CD14-positive monocyte (primary cell): ENCODE results near the gene PNISR. TPM values are rescaled to one million over a fixed set of nuclear protein-coding genes. Genes with fewer than 3 reads are reported as not detected.
A peak's percentile ranks its signal among the peaks of the same experiment; 100 is the strongest.

Experiments used
- DNase-seq, 3 donors: peaks; one replicate each; pipeline ENCODE4 v3.0.0-alpha.2; 2011 to 2022
- H2AFZ ChIP-seq: 2 replicates; pipeline ENCODE4 v1.6.0; 2012; ENCODE audit warnings: mild to moderate bottlenecking, low read depth, low read length, inconsistent platforms; ENCODE audit not compliant: insufficient read depth, poor library complexity, severe bottlenecking
- H3K27ac ChIP-seq, 2 donors: 1 replicate in 1 of 2; 2 replicates in 1 of 2; pipeline ENCODE4 v1.5.1; 2012 to 2013; ENCODE audit warnings: low read length in 2 of 2, control low read depth in 1 of 2, inconsistent platforms in 1 of 2, low read depth in 1 of 2, mild to moderate bottlenecking in 1 of 2
- H3K27me3 ChIP-seq, 2 donors: one replicate each; pipeline versions ENCODE4 v1.6.0 to v1.6.1; 2011 to 2013; ENCODE audit warnings: low read length in 2 of 2; ENCODE audit not compliant: control insufficient read depth in 2 of 2, insufficient read depth in 2 of 2
- H3K36me3 ChIP-seq, 2 donors: replicated peaks in 1 of 2; 1 replicate in 1 of 2; 2 replicates in 1 of 2; pipeline versions ENCODE4 v1.5.1 to v1.6.1; 2012 to 2013; ENCODE audit warnings: low read length in 2 of 2, control low read depth in 1 of 2, inconsistent platforms in 1 of 2, mild to moderate bottlenecking in 1 of 2; ENCODE audit not compliant: insufficient read depth in 2 of 2, control insufficient read depth in 1 of 2
- H3K4me1 ChIP-seq, 2 donors: 1 replicate in 1 of 2; 2 replicates in 1 of 2; pipeline versions ENCODE4 v1.5.1 to v1.6.1; 2012 to 2013; ENCODE audit warnings: low read length in 2 of 2, control low read depth in 1 of 2, inconsistent platforms in 1 of 2, mild to moderate bottlenecking in 1 of 2, moderate library complexity in 1 of 2; ENCODE audit not compliant: insufficient read depth in 2 of 2, control insufficient read depth in 1 of 2
- H3K4me2 ChIP-seq: replicated peaks from 2 replicates; pipeline ENCODE3; 2012; ENCODE audit warnings: low read length, moderate library complexity, mild to moderate bottlenecking; ENCODE audit not compliant: poor library complexity, severe bottlenecking; ENCODE audit errors: extremely low read depth
- H3K4me3 ChIP-seq, 3 experiments: fragments of 200-600 bp in 1 of 3; sonication (generic) in 1 of 3; replicated peaks in 1 of 3; 1 replicate in 2 of 3; 2 replicates in 1 of 3; pipeline ENCODE4 v1.5.1; 2011 to 2013; ENCODE audit warnings: low read length in 3 of 3, mild to moderate bottlenecking in 3 of 3, control low read depth in 2 of 3, low read depth in 2 of 3, inconsistent platforms in 1 of 3, moderate library complexity in 1 of 3
- H3K79me2 ChIP-seq: 2 replicates; pipeline ENCODE4 v1.6.0; 2012; ENCODE audit warnings: mild to moderate bottlenecking, control low read depth, inconsistent platforms, low read length, moderate library complexity; ENCODE audit not compliant: insufficient read depth
- H3K9ac ChIP-seq: 2 replicates; pipeline ENCODE4 v1.6.0; 2017; ENCODE audit warnings: low read length, mild to moderate bottlenecking; ENCODE audit not compliant: insufficient read depth, poor library complexity, severe bottlenecking
- H3K9me3 ChIP-seq, 2 donors: replicated peaks in 1 of 2; 1 replicate in 1 of 2; 2 replicates in 1 of 2; pipeline versions ENCODE4 v1.5.1 to v1.6.1; 2012 to 2013; ENCODE audit warnings: low read length in 2 of 2, control low read depth in 1 of 2; ENCODE audit not compliant: control insufficient read depth in 1 of 2, insufficient read depth in 1 of 2
- H4K20me1 ChIP-seq: 2 replicates; pipeline ENCODE4 v1.6.0; 2012; ENCODE audit warnings: mild to moderate bottlenecking, low read length, control low read depth, moderate library complexity; ENCODE audit not compliant: insufficient read depth
- H3K27ac Mint-ChIP-seq, 7 donors: one replicate each; pipeline ENCODE4 v1.8.0; 2020; ENCODE audit warnings: mild to moderate bottlenecking in 7 of 7, mixed read lengths in 7 of 7, moderate library complexity in 6 of 7, inconsistent platforms in 2 of 7
- H3K27me3 Mint-ChIP-seq, 3 donors: one replicate each; pipeline ENCODE4 v1.8.0; 2021 to 2022; ENCODE audit warnings: low read depth in 3 of 3, mild to moderate bottlenecking in 3 of 3, mixed read lengths in 3 of 3, moderate library complexity in 3 of 3, inconsistent platforms in 1 of 3
- H3K36me3 Mint-ChIP-seq, 2 donors: one replicate each; pipeline ENCODE4 v1.8.0; 2020; ENCODE audit warnings: mixed read lengths in 2 of 2, inconsistent platforms in 1 of 2, mild to moderate bottlenecking in 1 of 2
- H3K4me1 Mint-ChIP-seq: one replicate; pipeline ENCODE4 v1.8.0; 2020; ENCODE audit warnings: mild to moderate bottlenecking, mixed read lengths
- H3K4me3 Mint-ChIP-seq, 2 donors: one replicate each; pipeline ENCODE4 v1.8.0; 2020; ENCODE audit warnings: mild to moderate bottlenecking in 2 of 2, mixed read lengths in 2 of 2, moderate library complexity in 1 of 2
- H3K9me3 Mint-ChIP-seq, 7 donors: one replicate each; pipeline ENCODE4 v1.8.0; 2020 to 2022; ENCODE audit warnings: mixed read lengths in 7 of 7, mild to moderate bottlenecking in 6 of 7, moderate library complexity in 6 of 7, inconsistent platforms in 2 of 7
- CTCF ChIP-seq: fragments of 200-600 bp; IDR thresholded peaks from one replicate; pipeline ENCODE4 v1.8.0; 2022; ENCODE audit warnings: antibody characterized with exemption, mild to moderate bottlenecking
- WGBS: methylation state at CpG from one replicate; pipeline ENCODE4 v1.1.5; 2013; ENCODE audit warnings: missing lambda C conversion rate; ENCODE audit not compliant: insufficient coverage; 5-methylcytosine and 5-hydroxymethylcytosine counted together
- intact Hi-C, 2 donors: fragments of 100-400 bp; cut with micrococcal nuclease; formaldehyde crosslinking; loops; one replicate each; pipeline versions ENCODE4 v1.15.0 to v1.15.1; 2023
- polyA minus RNA-seq: library from RNA; depleted of rRNA, polyadenylated mRNA; stranded (reverse); fragments of >200 nt; gene quantifications from 2 replicates; pipeline ENCODE4 v1.2.3, GENCODE V29; 2012
- polyA plus RNA-seq, 3 donors: library from polyadenylated mRNA; depleted of rRNA in 1 of 3; unstranded in 2 of 3; stranded (reverse) in 1 of 3; fragments of 300-500 nt in 2 of 3; fragments of >200 nt in 1 of 3; fragmentation: Illumina TruSeq in 2 of 3; gene quantifications; 1 replicate in 2 of 3; 2 replicates in 1 of 3; pipeline ENCODE4 v1.2.3, GENCODE V29; 2012 to 2021
- total RNA-seq, 12 experiments: library from RNA in 1 of 12; stranded (reverse) in 1 of 12; fragments of 120-200 nt in 1 of 12; gene quantifications; one replicate each; pipeline ENCODE4 v1.2.4 and lab custom pipeline; 2013 to 2026; ENCODE audit warnings: mixed read lengths in 6 of 12, inconsistent platforms in 1 of 12

Gene PNISR, protein sequence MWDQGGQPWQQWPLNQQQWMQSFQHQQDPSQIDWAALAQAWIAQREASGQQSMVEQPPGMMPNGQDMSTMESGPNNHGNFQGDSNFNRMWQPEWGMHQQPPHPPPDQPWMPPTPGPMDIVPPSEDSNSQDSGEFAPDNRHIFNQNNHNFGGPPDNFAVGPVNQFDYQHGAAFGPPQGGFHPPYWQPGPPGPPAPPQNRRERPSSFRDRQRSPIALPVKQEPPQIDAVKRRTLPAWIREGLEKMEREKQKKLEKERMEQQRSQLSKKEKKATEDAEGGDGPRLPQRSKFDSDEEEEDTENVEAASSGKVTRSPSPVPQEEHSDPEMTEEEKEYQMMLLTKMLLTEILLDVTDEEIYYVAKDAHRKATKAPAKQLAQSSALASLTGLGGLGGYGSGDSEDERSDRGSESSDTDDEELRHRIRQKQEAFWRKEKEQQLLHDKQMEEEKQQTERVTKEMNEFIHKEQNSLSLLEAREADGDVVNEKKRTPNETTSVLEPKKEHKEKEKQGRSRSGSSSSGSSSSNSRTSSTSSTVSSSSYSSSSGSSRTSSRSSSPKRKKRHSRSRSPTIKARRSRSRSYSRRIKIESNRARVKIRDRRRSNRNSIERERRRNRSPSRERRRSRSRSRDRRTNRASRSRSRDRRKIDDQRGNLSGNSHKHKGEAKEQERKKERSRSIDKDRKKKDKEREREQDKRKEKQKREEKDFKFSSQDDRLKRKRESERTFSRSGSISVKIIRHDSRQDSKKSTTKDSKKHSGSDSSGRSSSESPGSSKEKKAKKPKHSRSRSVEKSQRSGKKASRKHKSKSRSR
- total RNA-seq (2013) = 116 TPM
- polyA plus RNA-seq (10 to 100 TPM; 28.9 to 75.4 (median 33.9) TPM), polyA minus RNA-seq (44.1 and 54.9 TPM in 2 replicates), total RNA-seq (lab: John Stamatoyannopoulos, UW) (47.7 to 303 (median 213) reads per million in 11 experiments)

DNA sequence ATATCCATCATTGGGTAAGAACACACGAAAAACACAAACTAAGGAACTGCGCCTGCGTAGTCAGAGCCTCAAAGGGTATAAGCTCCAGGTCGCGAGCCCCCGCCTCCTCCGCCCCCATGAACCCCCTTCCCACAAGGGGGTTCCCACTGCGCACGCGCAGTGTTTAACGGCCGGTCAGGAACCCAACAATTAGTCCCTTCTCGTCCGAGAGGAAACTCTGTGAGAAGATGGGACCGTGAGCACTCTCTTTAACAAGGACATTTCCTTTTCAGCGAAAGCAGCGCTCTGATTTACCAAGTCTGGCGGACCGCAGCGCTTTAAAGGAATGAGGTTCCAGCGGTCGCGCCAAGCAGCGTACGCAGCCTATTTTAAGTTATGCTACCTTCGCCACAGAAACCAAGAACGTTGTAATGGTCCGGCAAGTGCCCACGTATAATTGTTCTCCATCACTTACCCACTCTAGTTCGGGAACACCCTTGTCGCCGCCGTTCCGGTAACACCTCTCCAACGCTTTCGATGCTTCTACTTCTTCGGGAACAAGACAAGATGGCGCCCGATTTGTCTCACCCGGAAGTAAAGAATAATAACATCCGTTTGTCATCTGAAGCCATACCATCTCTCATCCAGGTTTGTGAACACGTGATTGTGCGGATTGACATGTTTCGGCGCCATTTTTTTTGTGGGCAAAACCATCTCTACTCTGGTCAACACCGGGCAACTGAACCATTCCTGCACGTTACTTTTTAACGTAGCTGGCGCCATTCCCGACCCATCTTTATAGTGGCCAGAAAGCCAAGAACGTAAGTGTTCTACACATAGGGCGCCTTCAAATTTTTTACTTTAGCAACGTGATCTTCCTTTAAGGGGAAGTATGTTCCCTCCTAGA lies at the start of gene PNISR:
PNISR (minus strand) TSS at position 548 of the 886 bp plus-strand sequence. CDS start 10,649 bp downstream, outside the sequence.
- H3K9me3 Mint-ChIP-seq = no peaks in the 10 kb centered on the region
- no peak for TF ChIP-seq CTCF
- WGBS = under 1% methylated on average over 48 of the region's 53 CpGs
- H3K27me3 ChIP-seq = no peaks in the 10 kb centered on the region
- H3K36me3 Mint-ChIP-seq = peaks cover 14 to 24% of the 10 kb centered on the region in 2 donors
- peaks cover 0 to 1% (median 0%) of the 10 kb centered on the region in 3 donors for H3K27me3 Mint-ChIP-seq
- H2AFZ ChIP-seq = peak within 1 kb of the TSS; percentile 100
- H3K27ac ChIP-seq = peak within 1 kb of the TSS; percentile 99 to 100
- intact Hi-C loops = no loop called here
- no peaks in the 10 kb centered on the region for H3K9me3 ChIP-seq
- DNase-seq = peak; percentile 97 to 99 (median 98)
- H3K4me3 ChIP-seq = peak within 1 kb of the TSS; percentile 93 to 99 (median 98)
- peaks cover 67% of the 10 kb centered on the region for H3K79me2 ChIP-seq
- H3K4me1 ChIP-seq = peaks cover 19 to 37% of the 10 kb centered on the region in 2 donors
- peak within 1 kb of the TSS; percentile 99 to 100 (median 99) for H3K27ac Mint-ChIP-seq
- H3K36me3 ChIP-seq = peaks cover 0 to 18% of the 10 kb centered on the region in 2 donors
- peaks cover 46% of the 10 kb centered on the region for H3K4me1 Mint-ChIP-seq
- H3K4me2 ChIP-seq = peak within 1 kb of the TSS; percentile 87
- peak within 1 kb of the TSS; percentile 86 to 96 for H3K4me3 Mint-ChIP-seq
- peak within 1 kb of the TSS; percentile 94 for H3K9ac ChIP-seq
- H4K20me1 ChIP-seq = peaks cover 44% of the 10 kb centered on the region
